Esophagus muscularis mucosa (tissue), 4 donors: ENCODE results near the gene PAQR4. TPM values are rescaled to one million over a fixed set of nuclear protein-coding genes. Genes with fewer than 3 reads are reported as not detected.
A peak's percentile ranks its signal among the peaks of the same experiment; 100 is the strongest.
"Not testable (repeated sequence)": the region's sequence is repeated elsewhere in the genome, so short reads cannot be mapped to it uniquely, and the experiment has no call there.

Source experiments
- DNase-seq: peaks from one replicate; pipeline ENCODE4 v3.0.0-alpha.2; 2017; ENCODE audit errors: extremely low spot score
- H3K27ac ChIP-seq, 4 donors: fragments of 200-600 bp; sonication (generic); replicated peaks in 1 of 4; 1 replicate in 3 of 4; 2 replicates in 1 of 4; pipeline ENCODE4 v1.5.1; 2016 to 2019; ENCODE audit warnings: mild to moderate bottlenecking in 1 of 4
- H3K27me3 ChIP-seq, 4 donors: fragments of 200-600 bp; sonication (generic); one replicate each; pipeline versions ENCODE4 v1.5.1 to v1.6.0; 2016 to 2019
- H3K36me3 ChIP-seq, 4 donors: fragments of 200-600 bp; sonication (generic); one replicate each; pipeline ENCODE4 v1.5.1; 2016 to 2019
- H3K4me1 ChIP-seq, 4 donors: fragments of 200-600 bp; sonication (generic); one replicate each; pipeline ENCODE4 v1.5.1; 2016 to 2019
- H3K4me3 ChIP-seq, 4 donors: fragments of 200-600 bp; sonication (generic); 1 replicate in 2 of 4; 2 replicates in 2 of 4; pipeline ENCODE4 v1.5.1; 2016 to 2019; ENCODE audit warnings: mild to moderate bottlenecking in 4 of 4, moderate library complexity in 1 of 4
- H3K9me3 ChIP-seq, 4 donors: fragments of 200-600 bp; sonication (generic); 1 replicate in 3 of 4; 2 replicates in 1 of 4; pipeline ENCODE4 v1.5.1; 2016 to 2019
- EP300 ChIP-seq: sonication (generic); formaldehyde crosslinking; IDR thresholded peaks from one replicate; pipeline ENCODE4 v1.6.1; 2017; ENCODE audit warnings: antibody characterized with exemption
- POLR2A ChIP-seq: fragments of 450-650 bp; IDR thresholded peaks from one replicate; pipeline ENCODE4 v1.6.1; 2017; ENCODE audit warnings: antibody characterized with exemption, moderate library complexity, mild to moderate bottlenecking, low read depth
- POLR2AphosphoS5 ChIP-seq, 2 donors: sonication (generic); formaldehyde crosslinking; IDR thresholded peaks; one replicate each; pipeline ENCODE4 v1.6.1; 2017; ENCODE audit warnings: antibody characterized with exemption in 2 of 2
- WGBS: methylation state at CpG from one replicate; pipeline ENCODE4 v1.1.5; 2018; 5-methylcytosine and 5-hydroxymethylcytosine counted together
- intact Hi-C: fragments of 100-400 bp; cut with DNase I; formaldehyde crosslinking; loops from one replicate; pipeline ENCODE4 v1.15.1; 2023
- total RNA-seq, 4 donors: library from RNA; depleted of rRNA; stranded (reverse); fragments of >200 nt; gene quantifications; one replicate each; pipeline versions ENCODE4 v1.1.0 to v1.2.1, GENCODE V29; 2016
- TF ChIP-seq, protein P1 (sequence below), 3 experiments: fragments of 200-600 bp in 2 of 3; fragments of 450-650 bp in 1 of 3; sonication (generic) in 2 of 3; IDR thresholded peaks; one replicate each; pipeline ENCODE4 v1.5.1; 2017 to 2019; ENCODE audit warnings: antibody characterized with exemption in 3 of 3, mild to moderate bottlenecking in 2 of 3, moderate library complexity in 1 of 3

The PAQR4 gene
- total RNA-seq, 4 donors from 2014 or later: 2.2 to 7.5 (median 4.7) TPM

DNA sequence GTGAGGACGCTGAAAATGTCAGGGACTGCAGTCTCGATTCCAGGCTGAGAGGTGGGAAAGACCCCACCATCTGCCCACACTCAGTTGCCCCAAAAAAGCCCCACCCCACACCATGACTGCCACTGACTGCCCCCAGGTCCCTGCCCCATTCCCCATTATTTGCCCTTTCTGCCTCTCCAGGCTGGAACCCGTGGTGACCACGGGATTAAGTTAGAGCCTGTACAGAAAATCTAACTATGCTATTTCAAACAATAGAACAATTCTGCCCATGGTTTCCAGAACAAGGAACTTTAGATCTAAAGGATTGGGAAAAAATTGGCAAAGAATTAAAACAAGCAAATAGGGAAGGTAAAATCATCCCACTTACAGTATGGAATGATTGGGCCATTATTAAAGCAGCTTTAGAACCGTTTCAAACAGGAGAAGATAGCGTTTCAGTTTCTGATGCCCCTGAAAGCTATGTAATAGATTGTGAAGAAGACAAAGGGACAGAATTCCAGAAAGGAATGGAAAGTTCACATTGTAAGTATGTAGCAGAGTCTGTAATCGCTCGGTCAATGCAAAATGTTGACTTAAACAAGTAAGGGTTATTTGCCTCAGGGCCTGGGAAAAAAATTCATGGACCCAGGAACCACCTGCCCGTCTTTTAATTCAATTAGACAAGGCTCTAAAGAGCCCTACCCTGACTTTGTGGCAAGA is 43.0 kb upstream of the PAQR4 start:
- intact Hi-C loops: loop anchor here (10.0 kb wide), 1 partner anchor 151 kb away; the partner anchor contains the start of gene ELOB
- no peak for DNase-seq
- Histone ChIP-seq H3K36me3 (peaks cover 22 to 52% (median 47%) of the 10 kb centered on the region in 4 donors), H3K9me3 (no peaks in the 10 kb centered on the region), H3K4me1 (peaks cover 4 to 16% (median 10%) of the 10 kb centered on the region in 4 donors), H3K27me3 (no peaks in the 10 kb centered on the region), H3K27ac (no peak overlapping the region), H3K4me3 (no peak overlapping the region)
- WGBS: 76% methylated on average over 9 of the region's 9 CpGs
- TF ChIP-seq, protein P1, sequence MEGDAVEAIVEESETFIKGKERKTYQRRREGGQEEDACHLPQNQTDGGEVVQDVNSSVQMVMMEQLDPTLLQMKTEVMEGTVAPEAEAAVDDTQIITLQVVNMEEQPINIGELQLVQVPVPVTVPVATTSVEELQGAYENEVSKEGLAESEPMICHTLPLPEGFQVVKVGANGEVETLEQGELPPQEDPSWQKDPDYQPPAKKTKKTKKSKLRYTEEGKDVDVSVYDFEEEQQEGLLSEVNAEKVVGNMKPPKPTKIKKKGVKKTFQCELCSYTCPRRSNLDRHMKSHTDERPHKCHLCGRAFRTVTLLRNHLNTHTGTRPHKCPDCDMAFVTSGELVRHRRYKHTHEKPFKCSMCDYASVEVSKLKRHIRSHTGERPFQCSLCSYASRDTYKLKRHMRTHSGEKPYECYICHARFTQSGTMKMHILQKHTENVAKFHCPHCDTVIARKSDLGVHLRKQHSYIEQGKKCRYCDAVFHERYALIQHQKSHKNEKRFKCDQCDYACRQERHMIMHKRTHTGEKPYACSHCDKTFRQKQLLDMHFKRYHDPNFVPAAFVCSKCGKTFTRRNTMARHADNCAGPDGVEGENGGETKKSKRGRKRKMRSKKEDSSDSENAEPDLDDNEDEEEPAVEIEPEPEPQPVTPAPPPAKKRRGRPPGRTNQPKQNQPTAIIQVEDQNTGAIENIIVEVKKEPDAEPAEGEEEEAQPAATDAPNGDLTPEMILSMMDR (IDR thresholded peaks at IDR 0.05): no peak
- no peak for TF ChIP-seq EP300
- no peak for TF ChIP-seq POLR2A
- TF ChIP-seq POLR2AphosphoS5 (IDR thresholded peaks at IDR 0.05): no peak

DNA sequence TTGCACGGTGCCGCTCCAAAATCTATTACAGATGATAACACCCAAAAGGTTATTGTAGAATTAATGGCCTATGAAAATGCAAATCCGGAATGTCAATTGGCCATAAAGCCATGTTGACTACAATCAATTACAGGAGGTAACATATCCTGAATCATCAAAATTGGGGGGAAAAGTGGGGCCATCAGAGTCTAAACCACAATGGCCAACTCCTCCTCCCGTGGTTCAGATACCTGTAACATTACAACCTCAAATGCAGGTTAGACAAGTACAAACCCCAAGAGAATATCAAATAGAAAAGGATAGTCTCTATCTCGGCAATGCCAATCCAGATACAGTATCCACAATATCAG is 42.5 kb upstream of the PAQR4 start:
- H3K36me3 ChIP-seq: peaks cover 22 to 52% (median 48%) of the 10 kb centered on the region in 4 donors
- intact Hi-C loops: loop anchor here (10.0 kb wide), 1 partner anchor 152 kb away; the partner anchor contains the start of gene ELOB

DNA sequence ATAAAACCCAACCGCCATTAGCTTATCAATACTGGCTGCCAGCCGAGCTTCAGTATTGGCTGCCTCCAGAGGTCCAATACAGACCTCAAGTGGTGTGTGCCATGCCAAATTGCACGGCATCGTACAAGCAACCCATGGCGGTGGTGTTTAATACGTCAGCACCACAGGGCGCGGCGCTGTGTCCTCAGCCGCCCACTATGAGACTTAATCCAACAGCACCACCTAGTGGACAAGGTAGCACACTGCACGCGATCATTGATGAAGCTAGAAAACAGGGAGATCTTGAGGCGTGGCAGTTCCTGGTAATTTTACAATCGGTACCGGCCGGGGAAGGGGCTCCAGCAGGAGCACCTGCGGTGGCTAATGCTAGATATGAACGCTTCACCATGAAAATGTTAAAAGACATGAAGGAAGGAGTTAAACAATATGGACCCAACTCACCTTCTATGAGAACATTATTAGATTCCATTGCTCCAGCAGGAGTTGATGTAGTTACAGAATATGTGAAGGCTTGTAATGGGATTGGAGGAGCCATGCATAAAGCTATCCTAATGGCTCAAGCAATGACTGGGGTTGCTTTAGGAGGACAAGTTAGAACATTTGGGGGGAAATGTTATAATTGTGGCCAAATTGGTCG is 42.0 kb upstream of the PAQR4 start:
- Histone ChIP-seq H3K27ac (peak overlapping the region in 2 of 4 donors; percentile 44 to 45), H3K36me3 (peaks cover 22 to 51% (median 47%) of the 10 kb centered on the region in 4 donors), H3K27me3 (no peaks in the 10 kb centered on the region), H3K9me3 (no peaks in the 10 kb centered on the region), H3K4me3 (peak overlapping the region; percentile 20 to 45 (median 35)), H3K4me1 (peaks cover 4 to 16% (median 10%) of the 10 kb centered on the region in 4 donors)
- DNase-seq: peak; percentile 97
- intact Hi-C loops: loop anchor here (10.0 kb wide), 1 partner anchor 152 kb away; the partner anchor contains the start of gene ELOB
- 18% methylated on average over 10 of the region's 19 CpGs for WGBS
- TF ChIP-seq POLR2A: no peak
- peak; percentile 18 to 75 for TF ChIP-seq POLR2AphosphoS5 (IDR thresholded peaks at IDR 0.05)
- TF ChIP-seq, protein P1 (IDR thresholded peaks at IDR 0.05): peak; percentile 96 to 99 (median 99)
- no peak for TF ChIP-seq EP300

More for the DNA sequence above, 42.5 kb upstream of the PAQR4 start:
- no peaks in the 10 kb centered on the region for H3K9me3 ChIP-seq
- WGBS: 80% methylated on average over 5 of the region's 5 CpGs
- H3K27me3 ChIP-seq: no peaks in the 10 kb centered on the region
- no peak for DNase-seq
- peak overlapping the region; percentile 20 to 45 (median 35) for H3K4me3 ChIP-seq
- H3K27ac ChIP-seq: peak overlapping the region in 2 of 4 donors; percentile 44 to 45
- TF ChIP-seq POLR2AphosphoS5 (IDR thresholded peaks at IDR 0.05) (no peak), POLR2A (no peak)
- TF ChIP-seq, protein P1 (IDR thresholded peaks at IDR 0.05): no peak
- peaks cover 4 to 16% (median 10%) of the 10 kb centered on the region in 4 donors for H3K4me1 ChIP-seq

DNA sequence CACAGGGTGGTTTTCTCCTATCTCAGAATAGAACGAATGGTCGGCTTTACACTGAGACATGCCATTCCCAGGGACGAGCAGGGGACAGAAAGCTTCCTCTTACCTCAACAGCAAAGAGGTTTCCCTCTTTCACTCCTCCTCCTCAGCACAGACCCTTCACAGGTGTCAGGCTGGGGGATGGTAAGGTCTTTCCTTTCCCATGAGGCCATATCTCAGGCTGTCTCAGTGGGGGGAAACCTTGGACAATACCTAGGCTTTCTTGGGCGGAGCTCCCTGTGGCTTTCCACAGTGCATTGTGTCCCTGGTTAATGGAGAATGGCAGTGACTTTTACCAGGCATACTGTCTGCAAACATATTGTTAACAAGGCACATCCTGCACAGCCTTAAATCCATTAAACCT is 41.0 kb upstream of the PAQR4 start:
- not testable (repeated sequence) for H3K4me3 ChIP-seq, H3K27me3 ChIP-seq, H3K27ac ChIP-seq, DNase-seq, H3K9me3 ChIP-seq
- intact Hi-C loops: loop anchor here (10.0 kb wide), 1 partner anchor 153 kb away; the partner anchor contains the start of gene ELOB
- peaks cover 4 to 16% (median 10%) of the 10 kb centered on the region in 4 donors for H3K4me1 ChIP-seq
- 76% methylated on average over 4 of the region's 4 CpGs for WGBS
- H3K36me3 ChIP-seq: peaks cover 15 to 51% (median 45%) of the 10 kb centered on the region in 4 donors

GRCh38 chr16:2928796-2929195 is 40.4 kb upstream of the PAQR4 start:
- no peak overlapping the region for H3K4me3 ChIP-seq
- H3K36me3 ChIP-seq: peaks cover 15 to 52% (median 49%) of the 10 kb centered on the region in 4 donors
- no peak overlapping the region for H3K27ac ChIP-seq
- TF ChIP-seq POLR2A (no peak), POLR2AphosphoS5 (IDR thresholded peaks at IDR 0.05) (no peak), EP300 (no peak)
- TF ChIP-seq, protein P1 (IDR thresholded peaks at IDR 0.05): no peak
- DNase-seq: no peak
- no peaks in the 10 kb centered on the region for H3K27me3 ChIP-seq
- H3K4me1 ChIP-seq: peaks cover 4 to 16% (median 10%) of the 10 kb centered on the region in 4 donors
- intact Hi-C loops: loop anchor here (10.0 kb wide), 1 partner anchor 154 kb away; the partner anchor contains the start of gene ELOB
- WGBS: 89% methylated on average over 7 of the region's 11 CpGs
- H3K9me3 ChIP-seq: no peaks in the 10 kb centered on the region
